ENCODE measurements around the gene NPM3.

DNA sequence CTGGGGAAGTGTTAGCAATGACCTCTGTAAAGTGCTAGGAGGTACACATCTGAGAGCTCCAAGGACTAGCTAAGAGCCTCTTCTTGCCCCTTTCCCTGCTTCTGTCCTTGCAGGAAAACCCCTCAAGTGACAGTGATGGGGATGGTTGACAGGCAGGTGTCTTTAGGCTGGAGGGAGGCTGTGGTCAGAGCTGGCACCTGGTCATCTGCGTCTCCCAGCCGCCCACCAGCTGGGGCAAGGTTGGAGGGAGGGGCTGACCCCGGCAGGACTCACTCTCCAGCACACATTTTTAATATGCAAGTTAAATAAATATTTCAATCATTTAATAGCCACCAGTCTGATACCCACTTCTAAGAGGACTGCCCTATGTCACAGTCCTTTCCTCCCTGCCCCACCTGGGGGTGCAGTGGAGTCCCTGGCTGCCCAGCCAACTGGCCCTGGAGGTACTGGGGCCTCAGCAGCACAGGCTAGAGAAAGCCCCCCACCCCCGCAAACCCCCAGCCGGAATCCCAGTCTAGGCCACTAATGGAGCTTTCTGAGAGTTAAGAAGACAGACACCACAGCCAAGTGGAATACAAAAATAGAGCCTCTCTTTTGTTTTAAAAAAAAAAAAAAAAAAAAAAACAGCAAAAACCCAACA, 13.6 kb downstream of the NPM3 start:
- TF ChIP-seq CTCF (IDR thresholded peaks at IDR 0.05) (no peak), EP300 (IDR thresholded peaks at IDR 0.05) (no peak), POLR2A (IDR thresholded peaks at IDR 0.05) (no peak), POLR2AphosphoS5 (IDR thresholded peaks at IDR 0.05) (no peak)
